Measurements from ENCODE around the gene SH3D19.

Gene SH3D19

GRCh38 chr4:151184523-151185458 lies 140.6 kb downstream of the SH3D19 start:
- no peak for FAIRE-seq

- FAIRE-seq, result no peak
Measured at GRCh38 chr4:151182455-151182996, 142.9 kb downstream of the SH3D19 start.

- no peak for FAIRE-seq
Measured at GRCh38 chr4:151176685-151177084, 148.7 kb downstream of the SH3D19 start.

GRCh38 chr4:151175754-151176631 lies 149.4 kb downstream of the SH3D19 start:
- FAIRE-seq, result no peak

GRCh38 chr4:151175233-151175632 lies 150.2 kb downstream of the SH3D19 start:
- no peak for FAIRE-seq

- FAIRE-seq, result no peak
Measured at GRCh38 chr4:151174784-151175183, 150.6 kb downstream of the SH3D19 start.

GRCh38 chr4:151173871-151174270 lies 151.5 kb downstream of the SH3D19 start:
- FAIRE-seq, result no peak

- no peak for FAIRE-seq
Measured at GRCh38 chr4:151169900-151170299, 155.5 kb downstream of the SH3D19 start.

- FAIRE-seq, result no peak
Measured at GRCh38 chr4:151169223-151169622, 156.2 kb downstream of the SH3D19 start.

GRCh38 chr4:151167561-151167960 lies 157.8 kb downstream of the SH3D19 start:
- FAIRE-seq, result no peak

GRCh38 chr4:151166636-151167035 lies 158.8 kb downstream of the SH3D19 start:
- FAIRE-seq, result no peak

- FAIRE-seq, result no peak
Measured at GRCh38 chr4:151165205-151166000, 160.0 kb downstream of the SH3D19 start.

- FAIRE-seq, result no peak
Measured at GRCh38 chr4:151163855-151164254, 161.6 kb downstream of the SH3D19 start.

GRCh38 chr4:151158979-151159378 lies 166.4 kb downstream of the SH3D19 start:
- FAIRE-seq, result no peak

GRCh38 chr4:151157543-151157942 lies 167.9 kb downstream of the SH3D19 start:
- FAIRE-seq, result no peak

GRCh38 chr4:151153585-151153984 lies 171.8 kb downstream of the SH3D19 start:
- FAIRE-seq, result no peak

GRCh38 chr4:151152028-151152427 lies 173.4 kb downstream of the SH3D19 start:
- no peak for FAIRE-seq

GRCh38 chr4:151150821-151151580 lies 174.4 kb downstream of the SH3D19 start:
- no peak for FAIRE-seq

GRCh38 chr4:151148261-151148660 lies 177.1 kb downstream of the SH3D19 start:
- FAIRE-seq, result no peak

GRCh38 chr4:151147000-151147399 lies 178.4 kb downstream of the SH3D19 start:
- FAIRE-seq, result no peak

GRCh38 chr4:151144329-151145072 lies 180.9 kb downstream of the SH3D19 start:
- no peak for FAIRE-seq

All from colon (tissue), 2 donors.